ENCODE data around the gene PODN. TPM values are rescaled to one million over a fixed set of nuclear protein-coding genes. Genes with fewer than 3 reads are reported as not detected.

The PODN gene
- total RNA-seq, 1 experiment from 2014 or later = not detected

DNA sequence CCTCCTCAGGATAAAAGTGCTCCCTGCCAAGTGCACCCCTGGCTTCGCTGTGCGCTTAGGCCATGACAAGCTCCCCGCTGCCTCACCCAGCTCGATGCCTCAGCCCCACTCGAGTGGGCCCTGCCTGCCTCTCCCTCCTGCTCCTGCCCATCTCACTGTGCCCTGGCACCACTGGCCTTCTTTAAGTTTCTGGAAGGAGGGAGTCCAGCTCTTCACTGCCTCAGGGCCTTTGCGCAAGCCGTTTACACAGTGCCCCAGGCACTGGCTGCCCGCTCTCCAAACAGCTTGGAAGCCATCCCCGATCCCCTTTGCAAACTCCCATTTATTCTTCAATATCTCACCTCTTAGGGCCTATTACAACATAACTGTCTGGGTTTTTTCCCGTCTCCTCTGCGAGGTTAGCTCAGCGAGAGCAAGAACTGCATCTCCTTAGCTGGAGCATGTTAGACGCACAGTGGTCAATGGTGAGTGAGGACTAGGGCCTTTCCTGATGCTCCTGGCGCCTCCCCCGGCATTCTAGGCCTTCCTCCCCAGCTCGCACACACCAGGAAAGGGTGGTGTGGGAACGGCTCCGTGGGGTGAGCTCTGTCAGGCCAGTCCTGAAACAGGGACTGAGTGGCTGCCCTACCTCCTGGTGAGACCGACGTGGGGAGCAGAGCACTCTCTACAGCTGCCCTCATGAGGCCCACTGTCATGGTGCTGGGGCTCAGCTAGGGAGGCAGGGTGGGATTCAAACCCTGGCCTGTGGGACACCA is 31.9 kb downstream of the PODN start:
- in situ Hi-C loops (cut with HindIII; ENCODE audit: low pct_unique_long_range_greater_than_20kb, low sequenced_read_pairs) = no loop called here
- DNase-seq (ENCODE audit: low read depth, low spot score) = no peak

- no peak for DNase-seq (ENCODE audit: low read depth, low spot score)
- in situ Hi-C loops (cut with HindIII; ENCODE audit: low pct_unique_long_range_greater_than_20kb, low sequenced_read_pairs) = no loop called here
Observed at GRCh38 chr1:53094533-53094919, 32.5 kb downstream of the PODN start.

DNA sequence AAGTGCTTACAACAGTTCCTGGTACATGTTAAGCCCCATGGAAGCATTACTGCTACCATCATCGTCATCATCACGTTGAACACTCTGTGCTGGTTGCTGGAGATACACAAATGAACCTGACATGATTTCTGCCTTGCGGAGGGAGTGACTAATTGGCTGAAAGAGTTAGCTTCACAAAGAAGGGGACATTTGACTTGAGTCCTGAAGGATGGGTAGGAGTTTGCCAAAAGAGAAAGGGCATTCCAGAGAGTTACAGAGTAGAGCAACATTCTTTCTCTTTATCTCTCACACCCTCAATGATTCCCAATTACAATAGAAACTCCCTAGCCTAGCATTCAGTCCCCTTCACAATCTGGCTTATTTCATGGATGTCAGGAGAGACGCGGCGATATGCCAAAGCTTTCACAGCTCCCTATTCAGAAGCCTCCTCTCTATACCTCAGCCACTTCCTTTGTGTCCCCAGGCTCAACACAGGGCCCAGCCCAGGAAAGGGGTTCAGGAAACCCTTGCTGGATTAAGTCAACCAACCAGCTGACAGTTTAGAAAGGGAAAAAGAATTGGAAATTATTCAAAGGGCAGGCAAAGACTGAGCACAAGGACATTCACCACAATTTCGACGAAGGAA is 42.4 kb downstream of the PODN start:
- in situ Hi-C loops (cut with HindIII; ENCODE audit: low pct_unique_long_range_greater_than_20kb, low sequenced_read_pairs) = no loop called here
- no peak for DNase-seq (ENCODE audit: low read depth, low spot score)

DNA sequence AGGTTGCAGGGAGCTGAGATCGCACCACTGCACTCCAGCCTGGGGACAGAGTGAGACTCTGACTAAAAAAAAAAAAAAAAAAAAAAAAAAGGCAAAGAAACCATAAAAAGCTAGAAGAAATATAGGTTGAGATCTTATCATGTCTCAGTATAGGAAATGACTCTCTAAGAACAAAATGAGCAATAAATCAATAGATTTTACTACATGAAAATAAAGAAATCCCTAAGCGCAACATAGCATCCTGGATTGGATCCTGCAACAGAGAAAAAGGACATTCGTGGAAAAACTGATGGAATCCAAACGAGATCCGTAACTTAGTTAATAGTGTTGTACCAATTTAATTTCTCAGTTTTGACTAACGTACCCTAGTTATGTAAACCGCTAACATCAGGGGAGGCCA is 45.1 kb downstream of the PODN start:
- DNase-seq (ENCODE audit: low read depth, low spot score) = no peak
- in situ Hi-C loops (cut with HindIII; ENCODE audit: low pct_unique_long_range_greater_than_20kb, low sequenced_read_pairs) = no loop called here

- in situ Hi-C loops (cut with HindIII; ENCODE audit: low pct_unique_long_range_greater_than_20kb, low sequenced_read_pairs) = no loop called here
- DNase-seq (ENCODE audit: low read depth, low spot score) = no peak
Observed at GRCh38 chr1:53107570-53108322, 45.7 kb downstream of the PODN start.

DNA sequence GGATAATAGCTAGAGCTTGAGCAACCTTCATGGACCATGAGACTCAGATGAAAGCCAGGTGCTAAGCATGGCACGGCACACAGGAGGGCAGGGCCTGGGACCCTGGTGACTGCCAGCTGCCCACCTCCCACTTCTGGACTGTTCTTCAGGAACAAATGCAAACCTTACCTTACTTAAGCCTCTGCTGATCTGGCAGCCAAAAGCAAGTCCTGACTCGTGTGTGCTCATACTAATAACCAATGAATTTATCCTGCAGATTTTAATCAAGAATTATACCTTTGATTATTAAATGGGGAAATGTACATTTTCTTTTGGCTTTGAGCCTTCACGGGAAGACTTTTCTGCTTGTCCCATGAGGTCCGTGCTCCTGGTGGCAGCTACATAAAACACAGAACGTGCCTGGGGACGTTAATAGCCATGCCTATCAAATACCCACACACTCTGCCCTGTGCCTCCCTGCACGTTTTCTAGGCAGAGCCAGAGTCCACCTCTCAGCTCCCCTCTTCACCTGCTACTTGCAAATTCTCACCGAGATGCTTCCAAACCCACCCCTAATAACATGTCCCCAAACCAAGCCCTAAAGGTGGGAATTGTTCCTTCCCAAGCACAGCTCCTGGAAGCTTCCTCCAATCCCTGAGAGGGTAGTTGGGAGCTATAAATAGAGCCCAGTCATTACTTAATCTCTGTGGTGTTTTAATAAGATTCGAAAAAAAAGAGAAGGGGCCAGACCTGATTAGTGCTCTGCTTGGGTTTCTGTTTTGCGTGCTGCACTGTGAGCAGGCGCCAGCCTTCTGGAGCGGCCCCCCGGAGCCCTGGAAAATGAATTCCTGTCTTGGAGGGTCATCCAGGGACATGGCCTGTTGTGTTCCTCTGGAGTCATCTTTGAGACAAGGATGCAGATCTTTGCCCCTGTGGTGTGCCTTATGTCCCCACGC is 46.9 kb downstream of the PODN start:
- DNase-seq (ENCODE audit: low read depth, low spot score) = no peak
- in situ Hi-C loops (cut with HindIII; ENCODE audit: low pct_unique_long_range_greater_than_20kb, low sequenced_read_pairs) = no loop called here

- DNase-seq (ENCODE audit: low read depth, low spot score) = no peak
- in situ Hi-C loops (cut with HindIII; ENCODE audit: low pct_unique_long_range_greater_than_20kb, low sequenced_read_pairs) = no loop called here
Observed at GRCh38 chr1:53110370-53111072, 48.5 kb downstream of the PODN start.

DNA sequence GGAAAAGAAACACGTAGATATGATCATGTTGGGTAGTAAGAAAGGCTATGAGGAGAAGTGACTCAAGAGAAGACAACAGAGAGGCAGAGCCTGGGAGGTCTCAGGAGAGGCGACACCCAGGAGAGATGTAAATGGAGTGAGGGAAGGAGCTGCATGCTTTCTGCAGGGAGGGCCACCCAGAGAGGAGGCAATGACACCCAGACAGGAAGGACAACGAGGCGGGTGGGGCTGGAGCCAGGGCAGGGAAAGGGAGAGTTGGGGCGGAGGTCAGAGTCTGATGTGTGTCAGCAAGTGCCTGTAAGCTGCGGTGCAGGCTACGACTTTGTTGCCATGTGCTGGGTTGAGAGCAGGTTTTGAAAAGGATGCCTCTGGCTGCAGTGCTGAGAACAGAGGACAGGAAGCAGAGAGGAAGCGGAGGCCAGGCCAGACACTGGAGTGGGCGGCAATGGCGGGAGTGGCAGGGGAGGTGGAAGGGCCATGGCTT is 49.1 kb downstream of the PODN start:
- in situ Hi-C loops (cut with HindIII; ENCODE audit: low pct_unique_long_range_greater_than_20kb, low sequenced_read_pairs) = no loop called here
- DNase-seq (ENCODE audit: low read depth, low spot score) = no peak

- no peak for DNase-seq (ENCODE audit: low read depth, low spot score)
- in situ Hi-C loops (cut with HindIII; ENCODE audit: low pct_unique_long_range_greater_than_20kb, low sequenced_read_pairs) = no loop called here
Observed at GRCh38 chr1:53111693-53112092, 49.7 kb downstream of the PODN start.

GRCh38 chr1:53112271-53112774 is 50.3 kb downstream of the PODN start:
- in situ Hi-C loops (cut with HindIII; ENCODE audit: low pct_unique_long_range_greater_than_20kb, low sequenced_read_pairs) = no loop called here
- no peak for DNase-seq (ENCODE audit: low read depth, low spot score)

DNA sequence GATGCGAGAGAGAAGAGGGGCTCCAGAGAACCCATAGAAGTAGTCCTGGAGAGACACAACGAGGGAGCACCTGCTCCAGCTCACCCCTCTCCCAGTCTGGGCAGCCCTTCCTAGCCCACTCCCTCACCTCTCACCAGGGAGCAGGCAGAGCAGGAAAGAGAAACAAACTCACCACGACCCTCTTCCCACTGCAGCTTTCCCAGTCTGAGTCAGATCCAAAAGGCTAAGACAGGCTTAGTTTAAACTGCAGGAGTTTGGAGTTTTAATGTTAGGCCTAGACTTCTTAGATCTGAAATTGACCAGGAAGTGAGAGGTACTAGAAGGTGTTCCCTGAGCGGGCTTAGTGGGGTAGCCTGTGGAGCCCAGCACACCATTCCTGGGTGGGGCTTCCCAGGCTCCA is 50.8 kb downstream of the PODN start:
- in situ Hi-C loops (cut with HindIII; ENCODE audit: low pct_unique_long_range_greater_than_20kb, low sequenced_read_pairs) = no loop called here
- no peak for DNase-seq (ENCODE audit: low read depth, low spot score)

DNA sequence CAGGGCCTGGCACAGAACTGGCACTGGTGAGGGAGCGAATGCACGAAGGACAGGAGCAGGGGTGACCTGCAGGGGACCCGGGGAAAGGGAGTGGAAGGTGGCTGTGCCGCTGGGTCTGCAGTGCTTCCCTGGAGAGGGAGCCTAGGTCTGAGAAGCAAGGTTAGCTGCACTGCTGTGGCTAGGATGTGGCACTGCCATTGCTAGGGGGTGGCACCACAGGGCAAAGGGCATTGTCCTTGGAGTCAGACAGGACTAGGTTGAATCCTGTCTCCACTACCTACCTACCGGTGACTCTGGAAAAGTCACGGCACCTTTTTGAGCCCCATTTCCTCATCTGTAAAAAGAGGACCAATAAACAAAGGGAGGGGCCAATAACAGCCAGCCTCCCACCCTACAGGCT is 52.1 kb downstream of the PODN start:
- no peak for DNase-seq (ENCODE audit: low read depth, low spot score)
- in situ Hi-C loops (cut with HindIII; ENCODE audit: low pct_unique_long_range_greater_than_20kb, low sequenced_read_pairs) = no loop called here

- in situ Hi-C loops (cut with HindIII; ENCODE audit: low pct_unique_long_range_greater_than_20kb, low sequenced_read_pairs) = no loop called here
- no peak for DNase-seq (ENCODE audit: low read depth, low spot score)
Observed at GRCh38 chr1:53114581-53115400, 52.8 kb downstream of the PODN start.

- DNase-seq (ENCODE audit: low read depth, low spot score) = no peak
- in situ Hi-C loops (cut with HindIII; ENCODE audit: low pct_unique_long_range_greater_than_20kb, low sequenced_read_pairs) = no loop called here
Observed at GRCh38 chr1:53115403-53116306, 53.6 kb downstream of the PODN start.

GRCh38 chr1:53116307-53116810 is 54.3 kb downstream of the PODN start:
- in situ Hi-C loops (cut with HindIII; ENCODE audit: low pct_unique_long_range_greater_than_20kb, low sequenced_read_pairs) = no loop called here
- DNase-seq (ENCODE audit: low read depth, low spot score) = no peak

Data from SK-MEL-5 (cell line).